HG02610 (cell line): ENCODE data around the gene APCDD1L.
"Not testable (repeated sequence)": the region's sequence is repeated elsewhere in the genome, so short reads cannot be mapped to it uniquely, and the experiment has no call there.

Source experiments
- ATAC-seq: cut with Tn5 transposase; IDR thresholded peaks from one replicate; pipeline ENCODE4 v1.9.1; 2021; ENCODE audit warnings: mild to moderate bottlenecking, moderate library complexity; ENCODE audit not compliant: unreplicated experiment

Gene APCDD1L

DNA sequence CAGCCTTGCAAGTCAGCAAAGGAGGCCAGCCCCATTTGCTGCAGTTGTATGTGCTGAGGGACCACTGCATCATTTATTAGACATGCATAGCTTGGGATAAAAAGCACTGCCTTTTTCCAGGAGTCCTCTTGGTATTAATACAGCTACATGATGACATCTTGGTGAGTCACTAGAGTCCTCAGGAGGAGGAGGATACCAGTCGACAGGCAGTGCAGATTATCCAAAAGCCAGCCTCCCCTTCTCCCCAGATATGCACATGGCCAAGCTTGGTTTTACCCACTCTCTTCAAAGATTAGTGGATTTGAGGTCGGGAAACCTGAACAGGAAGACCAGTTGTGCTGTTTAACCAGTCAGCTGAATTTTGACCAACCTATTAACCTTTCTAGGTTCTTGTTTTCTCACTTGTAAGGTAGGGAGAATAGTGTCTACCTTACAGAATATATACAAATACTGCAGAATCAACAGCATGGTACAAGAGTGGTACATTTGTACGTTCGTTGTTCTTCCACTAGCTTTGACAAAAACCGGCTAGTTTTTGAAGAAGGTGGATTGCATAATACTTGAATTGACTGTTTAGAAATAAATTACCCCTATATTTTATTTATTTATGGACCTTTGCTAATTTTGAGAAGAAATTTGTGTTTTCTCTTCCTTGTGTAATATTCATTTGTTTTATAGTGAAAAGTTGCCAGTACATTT lies 94.3 kb downstream of the APCDD1L start:
- ATAC-seq: no peak

DNA sequence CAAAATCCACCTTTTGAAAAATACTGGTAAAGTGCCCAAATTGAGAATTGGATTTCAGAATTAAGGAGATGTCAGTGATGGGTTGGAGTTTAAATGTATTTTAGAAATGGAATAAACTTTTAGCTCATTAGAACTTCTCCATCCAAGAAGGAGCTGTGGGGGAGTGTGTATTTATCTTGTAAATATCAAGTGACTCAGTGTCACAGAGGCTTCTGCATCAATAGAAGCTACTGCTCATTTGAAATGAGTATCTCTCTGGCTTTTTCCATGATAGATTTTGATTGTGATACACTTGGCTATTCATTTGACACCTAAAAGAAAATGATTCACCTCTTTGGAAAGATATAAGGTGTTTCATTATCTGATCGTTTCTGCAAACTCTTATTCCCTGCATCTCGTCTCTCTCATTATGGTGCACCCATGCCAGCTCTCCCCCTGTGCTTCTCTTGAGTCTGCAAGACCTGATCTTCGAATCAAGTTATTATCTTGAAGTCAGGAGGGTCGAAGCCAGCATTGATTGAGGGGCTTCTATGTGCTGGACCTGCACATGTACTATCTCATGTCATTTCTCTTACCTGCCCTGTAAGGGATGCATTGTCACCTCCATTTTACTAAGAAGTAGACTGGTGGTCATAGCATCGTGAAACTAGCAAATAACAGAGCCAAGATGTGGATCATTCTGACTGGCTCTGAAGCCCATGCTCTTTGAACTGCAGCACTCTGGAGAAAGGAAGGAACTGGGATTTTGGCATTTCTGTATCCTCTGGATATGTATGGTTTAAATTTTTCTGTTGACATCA lies 96.0 kb downstream of the APCDD1L start:
- ATAC-seq: no peak

- no peak for ATAC-seq
These were observed 97.8 kb downstream of the APCDD1L start for GRCh38 chr20:58417438-58417837.

DNA sequence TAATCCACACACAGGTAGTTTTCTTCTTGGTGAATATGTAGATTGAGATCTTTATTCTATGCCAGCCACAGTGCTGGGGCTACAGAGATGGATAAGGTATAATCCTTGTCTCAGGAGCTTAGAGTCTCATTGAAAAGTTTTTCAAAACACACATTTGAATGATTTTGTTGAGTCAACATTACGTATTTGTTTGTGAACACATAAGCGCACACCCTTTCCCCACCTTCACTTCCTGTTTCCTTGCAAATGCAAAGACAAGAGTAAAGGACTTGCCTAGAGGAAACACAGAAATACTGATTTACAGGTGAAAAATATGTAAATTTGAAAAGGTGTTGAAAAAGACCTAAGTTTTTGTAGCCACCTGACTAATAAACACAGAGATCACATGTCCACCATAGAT lies 98.4 kb downstream of the APCDD1L start:
- no peak for ATAC-seq

- no peak for ATAC-seq
These were observed 99.1 kb downstream of the APCDD1L start for GRCh38 chr20:58416057-58416456.

GRCh38 chr20:58414786-58415185 lies 100.4 kb downstream of the APCDD1L start:
- ATAC-seq: not testable (repeated sequence)

- not testable (repeated sequence) for ATAC-seq
These were observed 101.0 kb downstream of the APCDD1L start for GRCh38 chr20:58414216-58414615.
